GM12878 (cell line): ENCODE results near the gene CASP6. TPM values are rescaled to one million over a fixed set of nuclear protein-coding genes. Genes with fewer than 3 reads are reported as not detected.

Source experiments
- ATAC-seq: fragments of 200-7000 bp; cut with Tn5 transposase; 3 replicates; pipeline ENCODE4 v1.9.1; 2020; ENCODE audit warnings: mild to moderate bottlenecking, moderate library complexity
- BruUV-seq: library from RNA; stranded (reverse); fragments of 400-500 nt; replicated peaks from 2 replicates; lab custom pipeline; 2021; lab: Mats Ljungman, UMichigan
- CTCF ChIA-PET: fragments of 300-600 bp; sonication (Branson Sonifier 250); formaldehyde crosslinking; extraction: SDS; loops from one replicate; lab custom pipeline; 2021; ENCODE audit warnings: inconsistent platforms; lab: Yijun Ruan, JAX
- POLR2A ChIA-PET: fragments of 350-600 bp; formaldehyde crosslinking; extraction: SDS; loops from one replicate; lab custom pipeline; 2021; ENCODE audit warnings: inconsistent platforms; lab: Charles Lee
- RAD21 ChIA-PET: fragments of 300-600 bp; sonication (Branson Sonifier 250); formaldehyde crosslinking; loops from one replicate; lab custom pipeline; 2023; ENCODE audit warnings: antibody characterized with exemption; ENCODE audit not compliant: unreplicated experiment; lab: Charles Lee
- SMC1A ChIA-PET: fragments of 300-600 bp; sonication (Branson Sonifier 250); formaldehyde crosslinking; loops from one replicate; lab custom pipeline; 2023; ENCODE audit not compliant: unreplicated experiment, uncharacterized antibody; lab: Charles Lee
- DNase-seq: peaks from one replicate; pipeline ENCODE4 v3.0.0-alpha.2; 2011; ENCODE audit warnings: low read depth, low spot score
- FAIRE-seq: peaks from 3 replicates; lab custom pipeline; 2011; peaks lifted over from hg19 to GRCh38; lab: Jason Lieb, UNC
- H2AFZ ChIP-seq: 2 replicates; pipeline ENCODE4 v1.6.0; 2011; ENCODE audit warnings: low read depth, low read length, control low read depth; ENCODE audit not compliant: control insufficient read depth
- H3K27ac ChIP-seq: 2 replicates; pipeline ENCODE4 v1.5.1; 2011; ENCODE audit warnings: control low read depth; ENCODE audit not compliant: control insufficient read depth, insufficient read depth
- H3K27me3 ChIP-seq, 2 experiments: replicated peaks in 1 of 2; 2 replicates each; pipeline versions ENCODE4 v1.6.0 to v1.6.1; 2011; ENCODE audit warnings: low read length in 1 of 2; ENCODE audit not compliant: control insufficient read depth in 2 of 2, insufficient read depth in 2 of 2
- H3K36me3 ChIP-seq, 2 experiments: 2 replicates each; pipeline ENCODE4 v1.5.1; 2011; ENCODE audit warnings: low read length in 1 of 2; ENCODE audit not compliant: control insufficient read depth in 2 of 2, insufficient read depth in 2 of 2
- H3K4me1 ChIP-seq: 2 replicates; pipeline ENCODE4 v1.6.1; 2011; ENCODE audit warnings: mild to moderate bottlenecking, low read length, moderate library complexity, mixed read lengths; ENCODE audit not compliant: control insufficient read depth, insufficient read depth
- H3K4me2 ChIP-seq: 2 replicates; pipeline ENCODE4 v1.6.0; 2011; ENCODE audit warnings: control low read depth; ENCODE audit not compliant: control insufficient read depth, insufficient read depth
- H3K4me3 ChIP-seq: fragments of 200-600 bp; sonication (generic); 2 replicates; pipeline ENCODE4 v1.5.1; 2016
- H3K79me2 ChIP-seq: 2 replicates; pipeline ENCODE4 v1.6.0; 2011; ENCODE audit warnings: low read length; ENCODE audit not compliant: control insufficient read depth, insufficient read depth
- H3K9ac ChIP-seq: 2 replicates; pipeline ENCODE4 v1.8.0; 2011; ENCODE audit warnings: low read length, control low read depth, mixed read lengths; ENCODE audit not compliant: control insufficient read depth, insufficient read depth
- H3K9me3 ChIP-seq: replicated peaks from 3 replicates; pipeline ENCODE4 v1.5.1; 2011; ENCODE audit warnings: mild to moderate bottlenecking, low read length; ENCODE audit not compliant: control insufficient read depth, insufficient read depth
- H4K20me1 ChIP-seq: 2 replicates; pipeline ENCODE4 v1.6.0; 2011; ENCODE audit not compliant: control insufficient read depth, insufficient read depth
- CHD4 ChIP-seq: fragments of 200-600 bp; sonication (generic); IDR thresholded peaks from 2 replicates; pipeline ENCODE4 v1.6.1; 2016; ENCODE audit warnings: mild to moderate bottlenecking
- ESRRA ChIP-seq: IDR thresholded peaks from 2 replicates; pipeline ENCODE4 v1.6.1; 2012; ENCODE audit warnings: mild to moderate bottlenecking, low read length, improper control_type of control experiment
- GATAD2B ChIP-seq: fragments of 450-650 bp; conservative IDR thresholded peaks from 2 replicates; pipeline ENCODE4 v1.6.1; 2017; ENCODE audit warnings: low read depth, mild to moderate bottlenecking, moderate library complexity
- MEF2B ChIP-seq: fragments of 450-650 bp; IDR thresholded peaks from 2 replicates; pipeline ENCODE4 v1.6.1; 2018; ENCODE audit warnings: mild to moderate bottlenecking, moderate library complexity; ENCODE audit not compliant: partially characterized antibody, poor library complexity, severe bottlenecking
- MTA3 ChIP-seq: IDR thresholded peaks from 2 replicates; pipeline ENCODE4 v1.6.1; 2012; ENCODE audit warnings: low read length, inconsistent platforms, borderline replicate concordance
- RB1 ChIP-seq: fragments of 450-650 bp; formaldehyde crosslinking; IDR thresholded peaks from 2 replicates; pipeline ENCODE4 v1.6.1; 2017; ENCODE audit warnings: mild to moderate bottlenecking, borderline replicate concordance
- SREBF2 ChIP-seq: IDR thresholded peaks from 2 replicates; pipeline ENCODE4 v1.6.1; 2012; ENCODE audit warnings: mild to moderate bottlenecking, low read length
- YBX1 ChIP-seq: fragments of 450-650 bp; IDR thresholded peaks from 2 replicates; pipeline ENCODE4 v1.6.1; 2016; ENCODE audit warnings: antibody characterized with exemption
- WGBS: methylation state at CpG from one replicate; pipeline ENCODE4 v1.1.6; 2016; ENCODE audit warnings: low lambda C conversion rate; ENCODE audit not compliant: insufficient replicate concordance, insufficient coverage; ENCODE audit errors: missing lambda C conversion rate; 5-methylcytosine and 5-hydroxymethylcytosine counted together
- in situ Hi-C: fragments of 300-500 bp; cut with MboI; formaldehyde crosslinking; loops from 9 replicates; pipeline ENCODE4 v1.14.3; 2018; ENCODE audit warnings: mixed read lengths
- intact Hi-C: fragments of 100-400 bp; cut with micrococcal nuclease; formaldehyde crosslinking; loops from one replicate; pipeline ENCODE4 v1.14.2; 2022; ENCODE audit not compliant: unreplicated experiment
- polyA plus RNA-seq, 11 experiments: library from polyadenylated mRNA; depleted of rRNA in 4 of 11; unstranded in 6 of 11; stranded (reverse) in 5 of 11; fragments of >200 nt; fragmentation: Nextera tagmentation in 4 of 11; fragmentation: Illumina TruSeq in 1 of 11; extraction: Ambion mirVana in 4 of 11; extraction: Trizol in 1 of 11; gene quantifications; 1 replicate in 1 of 11; 2 replicates in 10 of 11; pipeline versions ENCODE4 v1.2.1 to v1.2.3, GENCODE V29; 2011 to 2016; ENCODE audit warnings: inconsistent platforms in 2 of 11, missing spikeins in 2 of 11, low read depth in 1 of 11
- total RNA-seq, 4 experiments: library from RNA; depleted of rRNA in 3 of 4; stranded (reverse); fragments of >200 nt in 3 of 4; fragmentation: Illumina TruSeq in 1 of 4; extraction: Trizol in 1 of 4; gene quantifications; 2 replicates each; pipeline versions ENCODE4 v1.2.1 to v1.2.3, GENCODE V29; 2013 to 2021
- TF ChIP-seq, protein P1 (sequence below): fragments of 450-650 bp; IDR thresholded peaks from 2 replicates; pipeline ENCODE4 v1.6.1; 2016; ENCODE audit warnings: mild to moderate bottlenecking, moderate library complexity, borderline replicate concordance
- TF ChIP-seq, protein P2 (sequence below): fragments of 450-650 bp; IDR thresholded peaks from 2 replicates; pipeline ENCODE4 v1.6.1; 2016; ENCODE audit warnings: mild to moderate bottlenecking

The CASP6 gene
- total and polyA plus RNA-seq, 10 of the 15 experiments (the other 5 are each of a cell fraction or from before 2014, with no cell fraction given) = 20.0 to 66.8 (median 30.8) TPM

DNA sequence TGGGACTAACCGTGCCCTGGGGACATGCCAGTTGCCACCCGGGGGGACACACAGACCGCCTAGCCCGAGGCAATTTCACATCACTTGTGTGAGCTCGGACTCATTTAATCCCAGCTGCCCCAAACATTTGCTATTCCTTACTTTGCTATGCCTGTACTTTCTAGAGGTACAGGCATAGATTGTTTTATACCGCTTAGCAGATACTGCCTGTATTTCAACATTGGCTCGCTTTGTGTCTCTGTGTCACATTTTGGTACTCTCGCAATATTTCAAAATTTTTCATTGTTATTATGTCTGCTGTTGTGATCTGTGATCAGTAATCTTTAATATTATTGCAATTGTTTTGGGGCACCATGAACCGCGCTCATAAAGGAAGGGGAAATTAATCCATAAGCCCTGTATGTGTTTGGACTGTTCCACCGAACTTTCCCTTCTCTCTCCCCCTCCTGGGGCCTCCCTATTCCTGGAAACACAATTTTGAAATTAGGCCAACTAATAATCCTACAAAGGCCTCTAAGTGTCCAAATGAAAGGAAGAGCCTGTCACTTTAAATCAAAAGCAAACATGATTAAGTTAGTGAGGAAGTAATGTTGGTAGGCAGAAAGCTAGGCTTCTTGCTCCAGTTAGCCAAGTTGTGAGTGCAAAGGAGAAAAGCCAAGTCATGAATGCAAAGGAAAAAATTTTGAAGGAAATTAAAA, 568 bp upstream of the CASP6 start:
- Histone ChIP-seq H3K9me3 (no peaks in the 10 kb centered on the region), H3K4me3 (peak overlapping the region; percentile 96), H3K36me3 (no peaks in the 10 kb centered on the region), H4K20me1 (no peaks in the 10 kb centered on the region), H3K4me2 (peak overlapping the region; percentile 79), H3K79me2 (peaks cover 6% of the 10 kb centered on the region), H3K4me1 (peaks cover 15% of the 10 kb centered on the region), H2AFZ (peak overlapping the region; percentile 76), H3K27ac (peak overlapping the region; percentile 71)
- in situ Hi-C loops (no loop called here), intact Hi-C loops (loop anchor here (1.0 to 10.0 kb wide), 4 partner anchors 111 to 271 kb away; partner anchors contain the start of genes GAR1, MCUB and SEC24B)
- ATAC-seq = no peak
- ChIA-PET POLR2A (interaction anchor here (0.9 to 3.0 kb wide), 4 partner anchors 26 to 270 kb away, joined by 3 to 13 read pairs (median 5); partner anchors contain the start of genes PLA2G12A and SEC24B), RAD21 (interaction anchor here (0.8 to 2.3 kb wide), 9 partner anchors 26 to 279 kb away, joined by 3 to 7 read pairs (median 6); partner anchors contain the start of genes CFI, PLA2G12A and SEC24B), CTCF (interaction anchor here (0.8 to 2.0 kb wide), 11 partner anchors 8 to 430 kb away, joined by 3 to 5 read pairs (median 4); partner anchors contain the start of gene PLA2G12A), SMC1A (interaction anchor here (0.7 to 6.3 kb wide), 11 partner anchors 9 to 279 kb away, joined by 3 to 27 read pairs (median 3); no protein-coding TSS in a partner anchor)
- BruUV-seq = no TSS peak
- 42% methylated on average over 11 of the region's 11 CpGs for WGBS
- TF ChIP-seq, protein P1, sequence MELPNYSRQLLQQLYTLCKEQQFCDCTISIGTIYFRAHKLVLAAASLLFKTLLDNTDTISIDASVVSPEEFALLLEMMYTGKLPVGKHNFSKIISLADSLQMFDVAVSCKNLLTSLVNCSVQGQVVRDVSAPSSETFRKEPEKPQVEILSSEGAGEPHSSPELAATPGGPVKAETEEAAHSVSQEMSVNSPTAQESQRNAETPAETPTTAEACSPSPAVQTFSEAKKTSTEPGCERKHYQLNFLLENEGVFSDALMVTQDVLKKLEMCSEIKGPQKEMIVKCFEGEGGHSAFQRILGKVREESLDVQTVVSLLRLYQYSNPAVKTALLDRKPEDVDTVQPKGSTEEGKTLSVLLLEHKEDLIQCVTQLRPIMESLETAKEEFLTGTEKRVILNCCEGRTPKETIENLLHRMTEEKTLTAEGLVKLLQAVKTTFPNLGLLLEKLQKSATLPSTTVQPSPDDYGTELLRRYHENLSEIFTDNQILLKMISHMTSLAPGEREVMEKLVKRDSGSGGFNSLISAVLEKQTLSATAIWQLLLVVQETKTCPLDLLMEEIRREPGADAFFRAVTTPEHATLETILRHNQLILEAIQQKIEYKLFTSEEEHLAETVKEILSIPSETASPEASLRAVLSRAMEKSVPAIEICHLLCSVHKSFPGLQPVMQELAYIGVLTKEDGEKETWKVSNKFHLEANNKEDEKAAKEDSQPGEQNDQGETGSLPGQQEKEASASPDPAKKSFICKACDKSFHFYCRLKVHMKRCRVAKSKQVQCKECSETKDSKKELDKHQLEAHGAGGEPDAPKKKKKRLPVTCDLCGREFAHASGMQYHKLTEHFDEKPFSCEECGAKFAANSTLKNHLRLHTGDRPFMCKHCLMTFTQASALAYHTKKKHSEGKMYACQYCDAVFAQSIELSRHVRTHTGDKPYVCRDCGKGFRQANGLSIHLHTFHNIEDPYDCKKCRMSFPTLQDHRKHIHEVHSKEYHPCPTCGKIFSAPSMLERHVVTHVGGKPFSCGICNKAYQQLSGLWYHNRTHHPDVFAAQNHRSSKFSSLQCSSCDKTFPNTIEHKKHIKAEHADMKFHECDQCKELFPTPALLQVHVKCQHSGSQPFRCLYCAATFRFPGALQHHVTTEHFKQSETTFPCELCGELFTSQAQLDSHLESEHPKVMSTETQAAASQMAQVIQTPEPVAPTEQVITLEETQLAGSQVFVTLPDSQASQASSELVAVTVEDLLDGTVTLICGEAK = 0 out of 2 replicates have a peak, but pooled peaks have one; percentile 14
- no peak for TF ChIP-seq CHD4
- TF ChIP-seq RB1 = peak; percentile 86; the same call in 1 of the 2 replicates
- 0 out of 2 replicates have a peak, but pooled peaks have one; percentile 59 for TF ChIP-seq MTA3
- TF ChIP-seq MEF2B = peak; percentile 99
- TF ChIP-seq SREBF2 = no peak
- no peak for TF ChIP-seq ESRRA
- TF ChIP-seq, protein P2, sequence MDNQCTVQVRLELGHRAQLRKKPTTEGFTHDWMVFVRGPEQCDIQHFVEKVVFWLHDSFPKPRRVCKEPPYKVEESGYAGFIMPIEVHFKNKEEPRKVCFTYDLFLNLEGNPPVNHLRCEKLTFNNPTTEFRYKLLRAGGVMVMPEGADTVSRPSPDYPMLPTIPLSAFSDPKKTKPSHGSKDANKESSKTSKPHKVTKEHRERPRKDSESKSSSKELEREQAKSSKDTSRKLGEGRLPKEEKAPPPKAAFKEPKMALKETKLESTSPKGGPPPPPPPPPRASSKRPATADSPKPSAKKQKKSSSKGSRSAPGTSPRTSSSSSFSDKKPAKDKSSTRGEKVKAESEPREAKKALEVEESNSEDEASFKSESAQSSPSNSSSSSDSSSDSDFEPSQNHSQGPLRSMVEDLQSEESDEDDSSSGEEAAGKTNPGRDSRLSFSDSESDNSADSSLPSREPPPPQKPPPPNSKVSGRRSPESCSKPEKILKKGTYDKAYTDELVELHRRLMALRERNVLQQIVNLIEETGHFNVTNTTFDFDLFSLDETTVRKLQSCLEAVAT = peak; percentile 24; the same call in 1 of the 2 replicates
- TF ChIP-seq YBX1 = peak; percentile 81; the same call in 1 of the 2 replicates
- peak; percentile 96; the same call in 1 of the 2 replicates for TF ChIP-seq GATAD2B
- TF ChIP-seq, all 136 proteins: peak for 7
- no peak for FAIRE-seq
- H3K27me3 ChIP-seq = no peaks in the 10 kb centered on the region
- peak; percentile 8 for DNase-seq
- H3K9ac ChIP-seq = peak overlapping the region; percentile 61
